SH-SY5Y (cell line): ENCODE results near the gene ALG8.

Source experiments
- GATA2 ChIP-seq: IDR thresholded peaks from 2 replicates; pipeline ENCODE4 v1.6.1; 2011; ENCODE audit warnings: mild to moderate bottlenecking, low read depth, low read length
- GATA3 ChIP-seq: IDR thresholded peaks from 2 replicates; pipeline ENCODE4 v1.6.1; 2011; ENCODE audit warnings: low read depth, mild to moderate bottlenecking, low read length, moderate library complexity

GRCh38 chr11:78111298-78111697 is 28.1 kb downstream of the ALG8 start:
- TF ChIP-seq GATA2 (no peak), GATA3 (no peak)
